ENCODE measurements around the gene LIMS2.

The LIMS2 gene

DNA sequence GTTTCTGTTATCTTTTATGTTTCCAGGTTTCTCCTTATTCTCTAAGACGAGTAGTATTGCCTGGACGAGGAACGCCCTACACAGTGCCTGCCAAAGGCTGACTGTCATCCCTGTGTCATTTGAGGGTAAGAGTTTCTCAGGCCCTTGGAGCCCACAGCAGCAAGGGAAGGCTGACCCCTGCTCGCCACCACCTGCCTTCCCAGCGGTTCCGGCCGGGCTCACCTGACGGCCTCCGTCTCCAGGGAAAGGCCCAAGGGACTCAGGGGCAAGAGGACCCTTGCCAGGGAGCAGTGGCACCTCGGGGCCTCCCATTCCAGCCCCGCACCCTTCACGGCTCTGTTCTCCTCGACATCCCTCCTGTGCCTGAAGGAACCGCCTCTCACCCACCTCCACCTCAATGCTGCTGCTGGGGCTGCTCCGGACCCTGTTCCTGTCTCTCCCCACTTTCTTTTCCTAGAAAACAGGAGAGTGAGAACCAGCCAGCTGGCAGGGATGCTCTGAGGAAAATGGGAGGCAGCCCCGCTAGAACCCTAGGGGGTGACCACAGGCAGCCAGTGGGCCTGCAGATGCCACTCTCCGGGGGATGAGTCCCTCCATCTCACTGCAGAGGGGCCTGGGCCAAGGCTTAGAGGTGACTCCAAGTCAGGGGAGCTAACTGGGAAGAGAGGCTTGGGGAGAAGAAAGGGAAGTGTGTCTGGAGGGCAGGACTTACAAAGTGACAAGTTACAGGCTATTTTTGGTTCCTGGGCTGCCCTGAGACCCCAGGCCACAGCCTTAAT is 1.9 kb downstream of the LIMS2 start:
- DNase-seq: no peak

DNA sequence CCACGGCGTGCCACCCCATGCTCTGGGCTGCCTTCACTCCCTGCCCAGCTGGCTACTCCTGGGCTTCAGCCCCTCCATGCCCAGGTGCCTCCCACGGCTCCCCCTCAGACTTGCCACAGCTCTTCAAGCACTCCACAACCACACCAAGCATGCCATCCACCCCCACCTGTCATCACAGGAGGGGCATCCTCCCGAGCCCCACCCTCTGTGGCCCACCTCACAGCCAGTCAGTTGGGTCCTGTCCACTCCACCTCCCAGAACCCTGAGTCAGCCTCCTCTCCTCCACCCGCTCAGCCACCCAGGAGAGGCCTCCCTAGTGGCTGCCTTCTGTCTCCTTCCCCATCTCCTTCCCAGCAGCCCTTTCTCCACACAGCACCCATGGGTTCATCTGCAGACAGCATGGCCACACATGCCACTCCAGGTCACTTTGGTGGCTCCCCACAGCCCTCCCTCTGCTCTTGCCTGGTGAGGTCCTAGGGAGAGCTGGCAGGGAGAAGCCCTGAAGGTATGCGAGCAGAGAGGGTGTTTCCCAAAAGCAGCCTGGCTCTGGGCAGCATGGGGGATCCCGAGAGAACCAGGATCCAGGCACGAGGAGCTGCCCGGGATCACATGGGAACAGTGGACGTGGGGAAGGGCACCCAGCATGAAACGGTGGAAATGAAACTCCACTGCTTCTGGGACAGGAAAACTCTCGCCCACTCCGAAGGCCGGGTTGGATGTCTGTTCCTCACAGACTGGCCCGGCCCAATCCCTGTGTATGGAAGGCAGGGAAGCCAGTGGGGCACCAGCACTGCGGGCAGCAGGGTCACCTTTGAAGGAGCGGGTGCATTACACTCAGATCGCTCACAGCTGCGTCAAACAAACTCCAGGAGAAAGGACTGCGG is 2.7 kb downstream of the LIMS2 start:
- no peak for DNase-seq

DNA sequence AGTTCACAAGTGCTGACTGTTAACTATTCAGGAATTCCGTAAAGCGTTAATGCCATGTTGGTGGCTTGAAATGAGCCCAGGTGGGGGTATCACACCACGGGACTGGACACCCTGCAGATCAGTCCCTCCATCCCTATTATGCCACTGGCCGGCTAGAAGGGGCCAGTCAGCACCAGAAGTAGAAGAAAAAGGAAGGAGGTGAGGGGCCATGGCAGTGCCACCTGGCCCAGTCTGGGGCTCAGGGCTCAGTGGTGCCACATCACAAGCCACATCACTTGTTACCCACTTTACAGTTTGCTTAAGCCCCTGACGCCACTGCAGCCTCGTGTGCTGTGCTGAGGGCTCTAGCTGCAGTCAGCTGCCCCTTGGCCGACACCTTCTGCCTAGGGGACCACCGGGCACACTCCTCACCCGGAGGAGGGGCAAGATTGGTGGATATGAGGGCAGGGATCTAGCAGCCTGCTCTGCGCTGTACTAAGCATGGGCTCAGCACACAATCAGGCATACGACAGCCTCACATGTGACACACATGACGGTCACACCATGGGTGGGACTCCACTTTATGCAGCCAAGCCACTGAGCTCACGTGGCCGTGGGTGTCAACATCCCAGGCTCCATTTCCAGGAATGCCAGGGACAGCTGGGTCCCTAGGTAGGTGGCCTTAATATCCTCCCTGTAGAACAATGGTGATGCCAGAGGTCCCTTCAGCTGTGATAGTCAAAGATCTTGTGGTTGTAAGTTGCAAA is 3.6 kb downstream of the LIMS2 start:
- no peak for DNase-seq

DNA sequence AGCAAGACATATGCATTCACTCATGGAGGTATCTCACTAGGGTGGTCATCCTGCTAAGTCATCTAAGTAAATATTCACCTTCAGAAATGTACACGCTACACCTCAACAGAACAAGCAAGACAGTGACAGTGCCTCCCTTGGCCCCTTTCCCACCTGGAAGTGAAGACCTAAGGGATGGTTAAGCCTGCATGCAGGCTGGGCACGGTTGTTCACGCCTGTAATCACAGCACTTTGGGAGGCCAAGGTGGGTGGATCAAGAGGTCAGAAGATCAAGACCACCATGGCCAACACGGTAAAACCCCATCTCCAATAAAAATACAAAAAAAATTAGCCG is 4.4 kb downstream of the LIMS2 start:
- no peak for DNase-seq

DNA sequence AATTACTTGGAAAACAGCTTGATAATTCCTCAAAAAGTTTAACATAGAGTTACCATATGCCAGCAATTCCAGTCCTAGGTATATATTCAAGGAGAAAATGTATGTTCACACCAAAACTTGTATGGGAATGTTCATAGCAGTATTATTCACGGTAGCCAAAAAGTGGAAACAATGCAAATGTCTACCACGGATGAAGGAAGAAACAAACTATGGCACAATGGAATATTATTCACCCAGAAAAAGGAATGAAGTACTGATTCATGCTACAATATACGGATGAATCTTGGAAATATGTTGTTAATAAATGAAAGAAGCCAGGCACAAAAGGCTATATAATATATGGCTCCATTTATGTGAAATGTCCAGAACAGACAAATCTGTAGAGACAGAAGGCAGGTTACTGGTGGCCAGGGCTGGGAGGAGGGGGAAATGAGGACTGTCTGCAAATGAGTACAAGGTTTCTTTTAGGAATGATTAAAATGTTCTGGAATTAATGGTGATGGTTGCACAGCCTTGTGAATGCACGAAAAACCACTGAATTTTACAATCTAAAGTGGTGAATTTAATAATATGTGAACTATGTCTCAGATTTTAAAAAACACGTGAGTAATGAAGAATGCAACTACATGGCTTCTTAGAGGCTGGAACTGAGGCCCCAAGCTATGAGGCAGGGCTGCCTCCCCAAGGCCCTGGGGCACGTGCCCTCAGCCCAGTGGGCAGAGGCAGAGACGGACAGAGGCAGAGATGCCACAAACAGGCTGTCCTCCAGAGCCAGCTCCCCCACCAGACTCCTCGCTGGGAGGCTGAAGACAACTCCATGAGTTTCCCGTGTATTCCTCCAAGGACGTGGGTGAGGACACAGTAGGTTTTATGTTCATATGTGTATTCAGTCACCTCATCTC is 5.0 kb downstream of the LIMS2 start:
- no peak for DNase-seq

DNA sequence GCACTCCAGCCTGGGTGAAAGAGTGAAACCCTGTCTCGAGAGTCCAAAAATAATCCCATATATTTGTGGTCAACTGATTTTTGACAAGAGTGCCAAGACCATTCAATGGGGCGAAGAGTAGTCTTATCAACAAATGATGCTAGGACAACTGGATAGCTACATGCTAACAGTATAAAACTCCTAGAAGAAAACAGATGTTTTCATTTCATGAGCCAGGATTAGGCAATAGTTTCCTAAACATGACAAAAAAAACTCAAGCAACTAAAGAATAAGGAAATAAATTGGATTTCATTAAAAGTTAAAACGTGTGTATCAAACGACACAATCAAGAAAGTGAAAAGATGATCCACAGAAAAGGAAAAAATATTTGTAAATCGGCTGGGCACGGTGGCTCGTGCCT is 6.3 kb downstream of the LIMS2 start:
- no peak for DNase-seq

DNA sequence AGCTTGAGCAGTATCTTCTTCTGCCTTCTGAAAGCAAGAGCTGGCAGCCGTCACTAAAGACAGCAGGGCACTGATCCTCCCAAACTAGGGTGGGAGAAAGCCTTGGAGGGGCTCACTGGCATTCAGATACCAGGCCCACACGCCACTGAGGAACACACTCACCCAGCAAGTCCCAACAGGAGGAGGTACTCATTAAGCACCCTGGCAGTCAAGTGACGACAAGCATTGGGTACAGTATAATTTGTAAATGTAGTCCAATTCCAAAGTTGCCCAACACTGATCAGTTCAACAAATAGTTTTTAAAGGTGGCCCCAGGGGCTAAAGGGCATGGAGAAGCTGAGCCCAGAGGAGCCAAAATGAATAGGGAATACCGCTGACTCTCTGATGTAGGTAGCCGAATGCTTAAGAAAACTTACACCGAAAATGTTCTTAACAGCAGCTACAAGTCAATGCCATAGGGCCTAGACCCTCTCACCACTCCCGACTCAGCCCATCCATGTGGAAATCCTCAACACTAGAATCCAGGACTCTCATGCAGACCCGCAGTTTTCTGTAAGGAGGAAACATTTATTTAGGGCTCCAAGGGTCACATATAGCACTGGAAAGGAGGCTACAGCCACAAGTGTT is 9.9 kb downstream of the LIMS2 start:
- DNase-seq: no peak

DNA sequence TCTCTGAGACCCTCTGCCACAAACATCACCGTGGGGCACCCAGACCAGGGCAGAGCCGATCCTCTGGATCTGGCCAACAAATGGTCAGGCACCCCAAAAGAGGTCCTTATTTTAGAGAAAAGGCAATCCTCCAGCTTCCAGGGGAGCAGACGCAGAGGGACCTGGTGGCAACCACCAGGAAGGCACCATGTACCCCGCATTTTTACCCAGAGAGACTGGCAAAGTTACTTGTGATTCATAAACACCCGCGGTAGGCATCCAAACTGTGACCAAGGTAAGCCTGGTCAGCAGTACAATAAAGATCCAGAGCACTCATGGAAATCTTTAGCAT is 10.5 kb downstream of the LIMS2 start:
- DNase-seq: no peak

DNA sequence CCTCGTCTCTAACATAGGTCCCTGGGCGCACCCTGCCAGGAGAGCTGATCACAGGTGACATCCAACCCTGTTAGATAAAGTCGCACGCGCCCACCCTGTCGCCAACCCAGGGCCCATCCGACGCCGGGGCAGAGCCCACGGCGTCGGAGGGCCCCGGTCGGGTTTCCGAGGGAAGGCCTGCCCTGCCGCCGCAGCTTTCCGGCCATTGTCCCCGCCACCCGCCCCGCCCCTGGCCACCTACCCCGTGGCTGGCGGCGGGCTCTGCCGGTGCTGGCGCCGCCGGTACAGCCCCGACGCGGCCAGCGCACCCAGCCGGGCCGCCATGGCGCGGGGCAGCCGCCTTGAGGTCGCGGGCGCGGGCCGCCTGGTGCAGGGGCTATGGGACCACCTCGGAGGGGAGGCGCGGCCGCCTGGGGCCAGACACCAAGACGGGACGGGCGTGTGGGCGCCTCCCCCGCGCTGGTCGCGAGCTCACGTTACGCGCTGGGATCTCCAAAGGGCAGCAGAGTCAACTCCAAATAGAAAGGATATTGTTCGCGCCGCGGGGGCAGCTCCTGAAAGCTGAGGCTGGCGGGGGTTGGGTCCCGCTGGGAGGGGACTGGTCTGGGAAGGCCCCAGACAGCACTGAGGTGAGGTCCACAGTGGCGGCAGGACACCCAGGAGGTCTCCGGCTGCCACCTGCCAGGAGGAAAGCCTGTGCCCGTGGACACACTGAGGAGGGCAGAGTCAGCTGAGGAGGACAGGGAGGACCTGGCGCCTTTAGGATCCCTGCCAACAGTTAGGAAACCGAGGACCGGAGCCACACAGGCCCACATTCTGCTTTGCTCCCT is 11.1 kb downstream of the LIMS2 start:
- no peak for DNase-seq

DNA sequence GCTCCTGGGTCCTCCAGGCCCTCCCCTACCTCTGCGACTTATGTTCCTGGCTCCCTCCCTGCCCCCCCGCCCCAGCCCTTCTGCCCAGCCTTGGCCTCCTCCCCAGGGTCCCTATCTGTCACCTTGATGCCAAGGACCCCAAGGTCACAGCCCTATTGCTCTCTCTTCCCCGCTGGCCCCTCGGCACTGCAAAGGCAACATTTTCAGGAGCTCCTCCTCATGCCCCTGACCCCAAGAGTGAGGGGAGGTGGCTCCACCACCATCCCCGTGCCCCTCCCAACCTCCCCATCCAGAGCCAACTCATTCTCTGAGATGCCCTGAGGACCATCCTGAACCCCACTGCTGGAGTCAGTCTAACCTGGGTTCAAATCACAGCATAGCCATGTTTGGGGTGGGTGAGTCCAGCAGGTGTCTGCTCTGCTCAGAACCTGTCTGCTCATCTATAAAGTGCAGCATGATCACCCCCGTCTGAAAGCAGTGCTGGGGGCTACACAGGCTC is 11.7 kb downstream of the LIMS2 start:
- no peak for DNase-seq

DNA sequence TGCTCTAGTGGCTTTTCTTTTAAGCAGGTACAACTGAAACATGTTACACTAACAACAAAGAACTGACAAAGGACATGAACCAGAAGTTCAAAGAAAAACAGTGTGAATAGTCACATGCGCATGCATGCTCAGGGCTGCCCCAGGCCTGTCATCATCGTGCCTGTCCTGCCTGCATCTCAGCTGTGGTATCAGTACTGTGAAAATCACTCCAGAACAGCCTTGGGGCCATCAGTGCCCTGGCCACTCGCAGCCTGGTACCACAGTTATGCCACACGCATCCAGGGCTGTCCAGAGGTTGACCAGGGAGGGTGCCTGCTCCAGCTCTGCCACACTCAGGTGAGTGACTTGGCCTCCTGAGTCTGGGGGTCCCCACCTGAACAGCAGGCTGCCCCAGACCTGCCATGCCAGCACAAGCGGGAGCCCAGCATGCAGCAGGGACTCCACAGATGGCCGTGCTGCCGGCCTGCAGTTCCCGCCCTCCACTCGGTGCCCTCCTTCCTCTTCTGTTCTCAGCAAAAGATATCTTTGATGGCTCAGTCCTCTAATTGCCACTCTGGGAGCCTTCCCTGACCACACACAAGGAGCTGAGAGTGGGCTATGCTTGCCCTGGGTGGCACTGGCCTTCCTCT is 12.3 kb downstream of the LIMS2 start:
- no peak for DNase-seq

DNA sequence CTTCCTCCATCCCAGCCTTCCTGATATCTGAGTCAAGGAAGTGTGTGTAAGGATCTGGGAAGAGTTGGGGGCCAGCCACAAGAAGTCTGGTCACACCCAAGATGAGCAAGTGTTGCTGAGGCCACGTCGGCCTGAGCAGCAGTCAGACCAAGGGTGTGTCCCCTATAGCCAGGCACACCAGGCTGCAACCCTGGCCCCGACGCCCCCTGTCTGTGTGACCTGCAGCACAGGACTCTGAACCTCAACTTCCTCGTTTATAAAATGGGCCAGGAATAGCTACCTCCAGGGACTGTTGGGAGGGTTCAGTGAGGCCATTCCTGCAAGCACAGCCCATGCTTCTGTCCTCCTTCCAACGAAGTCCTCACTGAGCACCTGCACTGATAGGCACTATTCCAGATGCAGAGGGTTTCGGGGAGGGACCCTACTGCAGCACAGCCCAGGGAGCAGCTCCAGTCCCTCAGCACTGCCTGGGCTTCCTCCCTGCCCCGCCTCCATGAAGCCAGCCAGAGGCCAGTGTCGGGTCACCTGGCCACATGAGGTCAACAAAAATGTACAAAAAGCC is 13.3 kb downstream of the LIMS2 start:
- DNase-seq: no peak

DNA sequence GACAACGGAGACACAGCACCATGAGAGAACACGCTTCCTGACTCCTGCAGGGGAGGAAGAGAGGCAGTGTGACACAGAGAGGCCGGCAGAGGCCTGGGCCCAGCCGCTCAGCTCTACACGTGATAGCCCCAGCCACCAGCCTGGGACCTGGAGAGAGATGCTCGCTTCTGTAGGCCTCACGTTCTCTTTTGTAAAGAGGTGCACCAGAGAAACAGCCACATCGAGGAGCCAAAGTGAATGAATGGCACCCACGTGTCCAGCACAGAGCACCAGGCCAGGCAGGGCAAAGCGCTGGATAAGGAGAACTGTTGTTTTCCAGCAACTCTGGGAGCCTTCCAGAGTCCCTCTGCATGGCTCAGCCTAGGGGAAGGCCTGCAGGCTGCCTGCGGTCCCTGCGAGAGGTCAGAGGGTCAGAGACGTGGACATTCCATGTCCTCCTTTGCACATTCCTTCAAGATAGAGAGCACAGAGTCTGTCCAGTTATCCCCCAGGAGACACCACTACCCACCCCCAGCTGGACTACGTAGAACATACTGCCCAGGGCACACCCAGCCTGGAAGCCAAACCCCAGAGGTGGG is 14.2 kb downstream of the LIMS2 start:
- no peak for DNase-seq

DNA sequence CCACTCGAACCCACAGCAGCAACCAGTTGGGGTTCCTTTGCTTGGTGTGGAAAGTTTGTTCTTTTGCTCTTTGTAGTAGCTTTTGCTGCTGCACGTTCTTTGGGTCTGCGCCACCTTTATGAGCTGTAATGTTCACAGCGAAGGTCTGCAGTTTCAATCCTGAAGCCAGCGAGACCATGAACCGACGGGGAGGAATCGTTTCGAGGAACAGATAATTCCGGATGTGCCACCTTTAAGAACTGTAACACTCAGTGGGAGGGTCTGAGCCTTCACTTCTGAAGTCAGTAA is 15.1 kb downstream of the LIMS2 start:
- no peak for DNase-seq

DNA sequence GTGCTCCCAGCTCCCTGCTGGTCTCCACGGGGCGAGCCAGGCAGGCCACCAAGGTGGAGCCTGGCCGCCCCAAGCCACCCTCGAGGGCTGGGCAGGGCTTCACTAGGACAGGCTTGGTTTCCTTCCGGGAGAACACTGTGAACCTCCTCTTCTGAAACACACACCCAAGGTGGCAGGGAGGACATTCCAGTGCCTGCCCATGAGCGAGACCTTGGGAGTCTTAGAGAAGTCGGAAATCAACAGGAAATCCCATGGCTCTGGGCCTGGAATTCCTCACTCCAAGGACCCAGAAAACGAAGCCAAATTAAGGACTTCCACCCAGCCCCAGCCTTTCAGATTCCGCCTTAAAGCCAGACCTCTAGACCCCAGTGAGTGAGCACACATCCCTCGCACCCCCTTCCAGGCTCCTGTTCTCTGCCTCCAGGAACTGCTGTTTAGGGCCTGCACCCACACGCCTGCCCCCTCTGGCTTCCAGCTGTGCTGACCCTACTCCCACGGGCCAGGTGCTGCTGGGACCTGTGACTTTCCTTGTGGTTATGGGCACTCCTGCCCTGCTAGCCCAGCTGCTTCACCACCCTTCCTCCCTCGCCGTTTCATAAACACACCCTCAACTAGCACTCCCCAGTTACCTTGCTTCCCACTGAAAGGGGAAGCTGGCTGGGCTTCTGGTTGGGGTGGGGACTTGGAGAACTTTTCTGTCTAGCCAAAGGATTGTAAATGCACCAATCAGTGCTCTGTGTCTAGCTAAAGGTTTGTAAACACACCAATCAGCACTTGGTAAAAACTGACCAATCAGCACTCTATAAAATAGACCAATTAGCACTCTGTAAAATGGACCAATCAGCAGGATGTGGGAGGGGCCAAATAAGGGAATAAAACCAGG is 15.7 kb downstream of the LIMS2 start:
- DNase-seq: no peak

DNA sequence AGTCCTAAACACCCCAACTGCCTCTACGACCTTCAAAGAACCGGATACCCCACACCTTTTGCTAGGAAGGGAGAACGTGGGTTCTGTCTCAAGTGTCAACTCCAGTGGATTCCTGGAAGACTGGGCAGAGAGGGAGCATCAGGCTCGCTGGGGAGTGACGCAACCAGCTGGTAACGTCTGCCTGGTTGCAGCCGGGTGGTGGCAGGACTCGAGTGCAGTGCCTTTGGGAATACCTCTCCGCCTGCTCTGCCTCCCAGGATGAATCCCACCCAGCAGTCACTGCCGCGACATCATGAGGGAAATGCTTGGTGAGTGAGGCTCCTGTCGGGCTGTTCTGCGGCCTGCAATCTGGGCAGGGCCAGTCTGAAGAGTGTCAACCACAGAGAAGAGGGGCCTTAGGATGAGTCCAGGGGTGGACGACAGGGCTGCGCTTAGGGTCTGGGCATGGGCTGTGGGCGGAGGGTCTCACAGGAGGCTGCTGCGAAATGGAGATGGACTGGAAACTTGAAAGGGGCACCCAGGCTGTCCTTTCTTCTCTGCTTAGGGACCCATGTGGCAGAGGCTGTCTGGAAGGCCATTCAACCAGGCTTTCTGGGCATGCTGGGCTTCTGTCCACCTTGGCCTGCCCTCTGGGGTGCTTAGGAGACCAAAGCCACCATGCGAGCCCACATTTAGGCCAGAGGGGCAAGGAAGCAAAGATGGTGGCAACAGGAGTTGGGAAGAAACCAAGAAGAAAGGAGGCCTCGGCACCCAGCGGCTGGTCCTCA is 16.5 kb downstream of the LIMS2 start:
- DNase-seq: no peak

DNA sequence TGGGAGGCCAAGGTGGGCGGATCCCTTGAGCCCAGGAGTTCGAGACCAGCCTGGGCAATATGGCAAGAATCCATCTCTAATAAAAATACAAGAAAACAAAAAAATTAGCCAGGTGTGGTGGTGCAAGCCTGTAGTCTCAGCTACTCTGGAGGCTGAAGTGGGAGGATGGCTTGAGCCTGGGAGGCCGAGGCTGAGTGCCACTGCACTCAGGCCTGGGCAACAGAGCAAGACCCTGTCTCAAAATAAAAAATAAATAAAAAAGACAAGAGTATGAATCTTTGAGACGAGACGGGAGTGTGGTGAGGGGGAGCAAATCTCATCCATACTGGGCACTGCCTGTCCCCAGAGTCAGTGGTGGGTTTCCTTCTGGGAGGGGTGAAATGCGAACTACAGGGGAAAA is 17.2 kb downstream of the LIMS2 start:
- no peak for DNase-seq

DNA sequence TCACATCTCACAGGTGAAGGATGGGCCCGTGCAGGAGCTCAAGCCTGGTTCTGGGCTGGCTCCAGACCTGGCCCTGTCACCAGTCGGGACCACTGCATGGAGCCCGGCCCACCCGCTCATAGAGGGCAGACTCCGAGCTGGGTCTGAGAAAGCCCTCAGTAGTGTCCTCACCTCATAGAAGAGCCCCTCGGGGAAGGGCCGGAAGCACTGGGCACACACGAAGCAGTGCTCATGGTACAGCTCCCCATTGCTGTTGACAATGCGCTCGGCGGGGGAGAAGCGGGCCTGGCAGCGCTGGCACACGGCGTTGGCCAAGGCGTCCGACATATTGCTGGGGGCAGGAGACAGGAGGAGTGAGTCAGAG is 18.1 kb downstream of the LIMS2 start:
- DNase-seq: no peak
